Thyroid gland (tissue), 4 donors: ENCODE data around the gene SP140.
A peak's percentile ranks its signal among the peaks of the same experiment; 100 is the strongest.

Experiments
- POLR2A ChIP-seq, 2 donors: fragments of 450-650 bp; IDR thresholded peaks; one replicate each; pipeline ENCODE4 v1.6.1; 2017; ENCODE audit warnings: antibody characterized with exemption in 2 of 2, mild to moderate bottlenecking in 2 of 2, moderate library complexity in 1 of 2
- TF ChIP-seq, protein P1 (sequence below), 6 experiments: fragments of 200-600 bp in 3 of 6; fragments of 450-650 bp in 3 of 6; sonication (generic) in 3 of 6; IDR thresholded peaks; one replicate each; pipeline ENCODE4 v1.5.1; 2016 to 2019; ENCODE audit warnings: antibody characterized with exemption in 6 of 6, mild to moderate bottlenecking in 2 of 6, inconsistent platforms in 1 of 6, moderate library complexity in 1 of 6

DNA sequence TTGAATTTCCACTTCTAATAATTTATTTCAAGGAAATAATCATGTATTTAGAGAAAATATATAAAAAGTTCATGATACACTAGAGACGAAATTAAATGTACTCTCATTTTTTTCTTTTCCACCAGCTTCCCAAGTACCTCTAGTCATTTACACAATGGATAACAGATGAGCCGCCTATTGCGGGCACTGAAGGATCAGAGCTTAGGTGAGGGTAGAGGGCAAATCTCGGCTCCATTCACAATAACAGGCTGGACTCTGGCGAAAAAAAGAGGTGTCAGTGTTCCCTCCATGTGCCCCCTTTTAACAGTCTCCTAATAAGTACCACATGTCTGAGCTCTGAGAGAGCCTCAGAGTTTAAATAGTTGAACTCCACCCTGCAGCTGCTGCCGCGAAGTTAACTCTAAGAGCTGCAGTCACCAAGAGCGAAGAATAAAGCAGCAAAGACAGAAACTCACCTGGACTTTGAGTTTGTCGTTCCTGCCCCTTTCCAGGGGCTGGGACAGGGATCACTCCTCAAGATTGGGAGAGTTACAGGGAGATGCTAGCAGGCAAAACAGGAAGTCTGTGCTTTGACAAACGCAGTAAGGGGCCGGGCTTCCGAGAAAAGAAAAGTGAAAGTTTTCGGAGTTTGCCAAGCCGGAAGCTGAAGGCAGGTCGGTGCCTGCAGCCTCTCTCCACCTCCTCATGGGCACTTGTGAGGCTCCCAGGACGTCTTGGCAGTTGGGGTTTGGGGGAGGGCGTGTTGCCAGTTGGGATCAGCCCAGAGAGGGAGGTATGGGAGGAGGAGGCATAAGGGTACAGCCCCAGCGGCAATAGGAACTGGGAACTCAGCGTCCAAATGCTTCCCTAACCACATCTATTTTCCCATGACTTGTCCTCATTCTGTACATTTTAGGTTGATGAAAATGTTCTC, 5.9 kb upstream of the SP140 start, which contains the start of gene SP110:
- TF ChIP-seq, protein P1, sequence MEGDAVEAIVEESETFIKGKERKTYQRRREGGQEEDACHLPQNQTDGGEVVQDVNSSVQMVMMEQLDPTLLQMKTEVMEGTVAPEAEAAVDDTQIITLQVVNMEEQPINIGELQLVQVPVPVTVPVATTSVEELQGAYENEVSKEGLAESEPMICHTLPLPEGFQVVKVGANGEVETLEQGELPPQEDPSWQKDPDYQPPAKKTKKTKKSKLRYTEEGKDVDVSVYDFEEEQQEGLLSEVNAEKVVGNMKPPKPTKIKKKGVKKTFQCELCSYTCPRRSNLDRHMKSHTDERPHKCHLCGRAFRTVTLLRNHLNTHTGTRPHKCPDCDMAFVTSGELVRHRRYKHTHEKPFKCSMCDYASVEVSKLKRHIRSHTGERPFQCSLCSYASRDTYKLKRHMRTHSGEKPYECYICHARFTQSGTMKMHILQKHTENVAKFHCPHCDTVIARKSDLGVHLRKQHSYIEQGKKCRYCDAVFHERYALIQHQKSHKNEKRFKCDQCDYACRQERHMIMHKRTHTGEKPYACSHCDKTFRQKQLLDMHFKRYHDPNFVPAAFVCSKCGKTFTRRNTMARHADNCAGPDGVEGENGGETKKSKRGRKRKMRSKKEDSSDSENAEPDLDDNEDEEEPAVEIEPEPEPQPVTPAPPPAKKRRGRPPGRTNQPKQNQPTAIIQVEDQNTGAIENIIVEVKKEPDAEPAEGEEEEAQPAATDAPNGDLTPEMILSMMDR (IDR thresholded peaks at IDR 0.05), result peak in 1 of 6 experiments; percentile 10
- TF ChIP-seq POLR2A (IDR thresholded peaks at IDR 0.05), result peak in 1 of 2 donors; percentile 55
